Spleen (tissue), 7 donors: ENCODE measurements around the gene RAB3B.

Experiments
- POLR2A ChIP-seq, 3 donors: fragments of 450-650 bp; IDR thresholded peaks; one replicate each; pipeline ENCODE4 v1.5.1; 2017; ENCODE audit warnings: antibody characterized with exemption in 3 of 3, mild to moderate bottlenecking in 1 of 3
- POLR2AphosphoS5 ChIP-seq, 3 donors: sonication (generic); formaldehyde crosslinking; IDR thresholded peaks; one replicate each; pipeline ENCODE4 v1.5.1; 2017; ENCODE audit warnings: antibody characterized with exemption in 3 of 3
- TF ChIP-seq, protein P1 (sequence below), 11 experiments: fragments of 200-600 bp in 7 of 11; fragments of 450-650 bp in 4 of 11; sonication (generic) in 4 of 11; IDR thresholded peaks in 8 of 11; conservative IDR thresholded peaks in 3 of 11; 1 replicate in 7 of 11; 2 replicates in 4 of 11; pipeline versions ENCODE4 v1.4.0 to v1.8.0; 2016 to 2021; ENCODE audit warnings: antibody characterized with exemption in 11 of 11, inconsistent platforms in 4 of 11, mild to moderate bottlenecking in 1 of 11
- donor health status: DM: no; HTN: no; CAD: no; lungs with moderate emphysema.
- donor health status: DM: no; HTN: no; CAD: no.
- donor health status: DM: no; HTN: no; CAD: no.

GRCh38 chr1:51897699-51898031 is 92.8 kb downstream of the RAB3B start:
- TF ChIP-seq, protein P1, sequence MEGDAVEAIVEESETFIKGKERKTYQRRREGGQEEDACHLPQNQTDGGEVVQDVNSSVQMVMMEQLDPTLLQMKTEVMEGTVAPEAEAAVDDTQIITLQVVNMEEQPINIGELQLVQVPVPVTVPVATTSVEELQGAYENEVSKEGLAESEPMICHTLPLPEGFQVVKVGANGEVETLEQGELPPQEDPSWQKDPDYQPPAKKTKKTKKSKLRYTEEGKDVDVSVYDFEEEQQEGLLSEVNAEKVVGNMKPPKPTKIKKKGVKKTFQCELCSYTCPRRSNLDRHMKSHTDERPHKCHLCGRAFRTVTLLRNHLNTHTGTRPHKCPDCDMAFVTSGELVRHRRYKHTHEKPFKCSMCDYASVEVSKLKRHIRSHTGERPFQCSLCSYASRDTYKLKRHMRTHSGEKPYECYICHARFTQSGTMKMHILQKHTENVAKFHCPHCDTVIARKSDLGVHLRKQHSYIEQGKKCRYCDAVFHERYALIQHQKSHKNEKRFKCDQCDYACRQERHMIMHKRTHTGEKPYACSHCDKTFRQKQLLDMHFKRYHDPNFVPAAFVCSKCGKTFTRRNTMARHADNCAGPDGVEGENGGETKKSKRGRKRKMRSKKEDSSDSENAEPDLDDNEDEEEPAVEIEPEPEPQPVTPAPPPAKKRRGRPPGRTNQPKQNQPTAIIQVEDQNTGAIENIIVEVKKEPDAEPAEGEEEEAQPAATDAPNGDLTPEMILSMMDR (IDR thresholded peaks at IDR 0.05 in 8 of 11, conservative IDR thresholded peaks at IDR 0.05 in 3 of 11), result no peak
- TF ChIP-seq POLR2AphosphoS5 (IDR thresholded peaks at IDR 0.05), result no peak
- TF ChIP-seq POLR2A (IDR thresholded peaks at IDR 0.05), result no peak
